Measurements from ENCODE around the gene SCNN1A. TPM values are rescaled to one million over a fixed set of nuclear protein-coding genes. Genes with fewer than 3 reads are reported as not detected.

Gene SCNN1A
- total and polyA plus RNA-seq, 2 of the 13 experiments (the other 11 are each of a cell fraction or from before 2014, with no cell fraction given): 1.5 to 14.6 TPM

GRCh38 chr12:6335451-6336078 is 39.8 kb downstream of the SCNN1A start (continued):
- peak; percentile 81 for TF ChIP-seq ZNF800 (CRISPR knock-in tag; IDR thresholded peaks at IDR 0.05)
- peak; percentile 54 for TF ChIP-seq PTBP1 (IDR thresholded peaks at IDR 0.05; ENCODE audit: low read depth, low read length, poor library complexity, severe bottlenecking)
- no peak for TF ChIP-seq NFKBIZ (CRISPR knock-in tag; IDR thresholded peaks at IDR 0.05)
- no peak for TF ChIP-seq NFE2 (CRISPR knock-in tag; IDR thresholded peaks at IDR 0.05)
- TF ChIP-seq ZNF121 (CRISPR knock-in tag; IDR thresholded peaks at IDR 0.05): 0 out of 2 replicates have a peak, but pooled peaks have one; percentile 6
- TF ChIP-seq THYN1 (CRISPR knock-in tag; IDR thresholded peaks at IDR 0.05; ENCODE audit: borderline replicate concordance, low read depth): no peak
- peak; percentile 48; the same call in 1 of the 2 replicates for TF ChIP-seq MEF2D (CRISPR knock-in tag; IDR thresholded peaks at IDR 0.05)
- TF ChIP-seq ZNF136 (CRISPR knock-in tag; IDR thresholded peaks at IDR 0.05; ENCODE audit: low read depth): no peak
- TF ChIP-seq GZF1 (CRISPR knock-in tag; IDR thresholded peaks at IDR 0.05): no peak
- TF ChIP-seq CEBPB (IDR thresholded peaks at IDR 0.05; ENCODE audit: borderline replicate concordance, low read depth, low read length): no peak
- no peak for TF ChIP-seq MYNN (CRISPR knock-in tag; IDR thresholded peaks at IDR 0.05; ENCODE audit: low read depth)
- no peak for TF ChIP-seq KLF11 (CRISPR knock-in tag; IDR thresholded peaks at IDR 0.05)
- TF ChIP-seq ZNF747 (CRISPR knock-in tag; IDR thresholded peaks at IDR 0.05; ENCODE audit: borderline replicate concordance): 0 out of 2 replicates have a peak, but pooled peaks have one; percentile 18
- no peak for TF ChIP-seq JUND (CRISPR knock-in tag; IDR thresholded peaks at IDR 0.05)
- no peak for TF ChIP-seq RFX3 (CRISPR knock-in tag; IDR thresholded peaks at IDR 0.05)
- TF ChIP-seq NR3C1 (CRISPR knock-in tag; IDR thresholded peaks at IDR 0.05): no peak
- no peak for TF ChIP-seq ZNF547 (CRISPR knock-in tag; IDR thresholded peaks at IDR 0.05)
- peak; percentile 49; the same call in 1 of the 2 replicates for TF ChIP-seq TBX2 (CRISPR knock-in tag; IDR thresholded peaks at IDR 0.05; ENCODE audit: borderline replicate concordance)
- TF ChIP-seq THAP8 (CRISPR knock-in tag; IDR thresholded peaks at IDR 0.05; ENCODE audit: borderline replicate concordance): no peak
- TF ChIP-seq ZNF616 (CRISPR knock-in tag; IDR thresholded peaks at IDR 0.05; ENCODE audit: low read depth): no peak
- no peak; a peak in 2 of 4 replicates for TF ChIP-seq POLR2A (IDR thresholded peaks at IDR 0.05; ENCODE audit: insufficient read depth in 1 of 2, low read depth in 2 of 2, low read length in 2 of 2)
- TF ChIP-seq FOSL1 (CRISPR knock-in tag; IDR thresholded peaks at IDR 0.05; ENCODE audit: borderline replicate concordance): no peak
- TF ChIP-seq CREB3 (CRISPR knock-in tag; IDR thresholded peaks at IDR 0.05): no peak
- no peak for TF ChIP-seq ZBTB44 (CRISPR knock-in tag; IDR thresholded peaks at IDR 0.05)
- no peak for TF ChIP-seq ZNF703 (CRISPR knock-in tag; IDR thresholded peaks at IDR 0.05; ENCODE audit: borderline replicate concordance)
- TF ChIP-seq GPN1 (CRISPR knock-in tag; IDR thresholded peaks at IDR 0.05; ENCODE audit: borderline replicate concordance): no peak
- TF ChIP-seq KDM5A (IDR thresholded peaks at IDR 0.05; ENCODE audit: borderline replicate concordance, low read length): no peak; the same call in 1 of the 2 replicates
- no peak for TF ChIP-seq ZNF430 (CRISPR knock-in tag; IDR thresholded peaks at IDR 0.05)

Data from HepG2 (cell line).